Fibroblast of peridontal ligament (primary cell): Measurements from ENCODE around the gene FOXI3.
"Not testable (repeated sequence)": the region's sequence is repeated elsewhere in the genome, so short reads cannot be mapped to it uniquely, and the experiment has no call there.

Source experiments
- DNase-seq: peaks from one replicate; pipeline ENCODE4 v3.0.0-alpha.2; 2010; ENCODE audit errors: extremely low read depth

FOXI3 gene

GRCh38 chr2:88442061-88442460, 10.4 kb downstream of the FOXI3 start:
- DNase-seq = no peak

- DNase-seq = no peak
These were observed 15.5 kb downstream of the FOXI3 start for GRCh38 chr2:88437010-88437409.

DNA sequence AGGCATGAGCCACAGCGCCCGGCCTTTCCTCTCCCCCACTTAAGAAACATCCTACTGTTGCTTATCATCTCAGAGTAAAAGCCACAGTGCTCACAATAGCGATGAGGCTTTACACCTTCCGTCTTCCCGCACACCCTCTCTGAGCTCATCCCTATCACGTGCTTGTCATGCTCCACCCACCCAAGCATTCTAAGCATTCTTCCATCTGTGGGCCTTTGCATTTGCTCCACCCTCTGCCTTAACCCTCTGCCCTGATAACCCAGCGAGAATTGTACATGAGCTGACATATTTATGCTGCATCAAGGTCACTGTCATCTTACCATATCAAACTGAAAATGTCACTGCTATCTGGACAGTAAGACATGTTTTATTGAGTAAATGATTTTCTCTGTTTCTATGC, 22.6 kb downstream of the FOXI3 start:
- no peak for DNase-seq

DNA sequence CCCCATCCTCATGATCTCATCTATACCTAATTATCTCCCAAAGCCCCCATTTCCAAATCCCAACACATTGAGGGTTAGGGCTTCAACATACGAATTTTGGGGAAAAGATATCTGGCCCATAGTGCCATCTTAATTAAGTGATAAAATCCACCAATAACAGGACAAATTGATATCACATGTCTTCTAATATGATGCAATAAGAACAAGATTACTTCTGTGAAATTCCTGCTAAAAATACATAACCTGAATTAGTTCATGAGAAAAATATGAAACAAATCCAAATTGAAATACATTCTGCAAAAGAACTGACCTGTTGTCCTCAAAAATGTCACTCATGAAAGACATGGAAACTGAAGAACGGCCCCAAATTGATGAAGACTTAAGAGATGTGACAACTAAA, 28.8 kb downstream of the FOXI3 start:
- no peak for DNase-seq

DNA sequence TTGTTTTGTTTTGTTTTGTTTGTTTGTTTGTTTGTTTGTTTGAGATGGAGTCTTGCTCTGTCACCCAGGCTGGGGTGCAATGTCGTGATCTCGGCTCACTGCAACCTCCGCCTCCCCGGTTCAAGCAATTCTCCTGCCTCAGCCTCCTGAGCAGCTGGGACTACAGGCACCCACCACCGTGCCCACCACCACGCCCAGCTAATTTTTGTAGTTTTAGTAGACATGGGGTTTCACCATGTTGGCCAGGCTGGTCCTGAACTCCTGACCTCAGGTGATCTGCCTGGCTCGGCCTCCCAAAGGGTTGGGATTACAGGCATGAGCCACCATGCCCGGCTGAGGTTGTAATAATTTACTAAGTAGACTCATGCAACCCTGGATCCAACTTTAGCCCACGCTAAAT, 33.4 kb downstream of the FOXI3 start:
- not testable (repeated sequence) for DNase-seq

DNA sequence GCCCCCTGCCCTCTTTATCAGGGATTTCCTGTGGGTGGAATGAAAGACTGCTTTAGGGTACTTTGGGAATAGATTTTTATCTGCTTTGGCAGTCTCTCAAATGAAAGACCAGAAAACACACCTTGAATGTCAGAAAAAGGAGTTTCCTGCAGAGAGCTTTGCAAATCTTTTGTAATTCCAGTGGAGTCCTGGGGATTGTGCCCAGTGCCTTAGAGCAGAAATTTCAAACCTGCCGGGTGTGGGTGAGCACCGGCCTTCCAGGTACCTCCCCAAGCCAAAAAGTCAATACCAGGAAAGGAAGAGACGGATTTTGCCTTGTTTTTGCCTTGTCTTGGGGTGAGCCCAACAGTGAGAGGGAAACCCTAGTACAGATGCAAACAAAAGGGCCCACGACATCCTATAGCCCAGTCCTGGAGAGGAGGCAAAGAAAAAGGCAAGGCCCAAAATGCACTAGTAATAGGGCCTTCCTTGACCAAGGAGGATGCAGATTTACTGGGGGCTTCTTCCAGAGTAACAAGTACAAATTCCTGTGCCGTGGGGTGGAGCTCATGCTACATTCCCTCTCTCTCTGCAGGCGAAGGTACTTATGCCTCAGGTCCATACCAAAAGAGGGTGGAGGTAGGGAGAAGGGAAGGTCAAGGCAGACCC, 36.4 kb downstream of the FOXI3 start:
- DNase-seq = no peak

DNA sequence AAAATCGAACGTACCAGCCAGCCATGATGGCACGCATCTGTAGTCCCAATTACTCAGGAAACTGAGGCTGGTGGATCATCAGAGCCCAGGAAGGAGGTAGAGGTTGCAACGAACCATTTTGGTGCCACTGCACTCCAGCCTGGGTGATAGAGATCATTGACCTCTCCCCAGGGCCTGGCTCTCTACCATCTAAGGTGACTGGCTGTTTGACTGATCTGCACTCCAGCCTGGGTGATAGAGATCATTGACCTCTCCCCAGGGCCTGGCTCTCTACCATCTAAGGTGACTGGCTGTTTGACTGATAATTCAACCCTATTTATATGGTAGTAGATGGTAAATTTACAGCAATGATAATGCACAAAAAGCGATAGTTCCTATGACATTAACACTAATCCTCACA, 43.6 kb downstream of the FOXI3 start:
- not testable (repeated sequence) for DNase-seq

DNA sequence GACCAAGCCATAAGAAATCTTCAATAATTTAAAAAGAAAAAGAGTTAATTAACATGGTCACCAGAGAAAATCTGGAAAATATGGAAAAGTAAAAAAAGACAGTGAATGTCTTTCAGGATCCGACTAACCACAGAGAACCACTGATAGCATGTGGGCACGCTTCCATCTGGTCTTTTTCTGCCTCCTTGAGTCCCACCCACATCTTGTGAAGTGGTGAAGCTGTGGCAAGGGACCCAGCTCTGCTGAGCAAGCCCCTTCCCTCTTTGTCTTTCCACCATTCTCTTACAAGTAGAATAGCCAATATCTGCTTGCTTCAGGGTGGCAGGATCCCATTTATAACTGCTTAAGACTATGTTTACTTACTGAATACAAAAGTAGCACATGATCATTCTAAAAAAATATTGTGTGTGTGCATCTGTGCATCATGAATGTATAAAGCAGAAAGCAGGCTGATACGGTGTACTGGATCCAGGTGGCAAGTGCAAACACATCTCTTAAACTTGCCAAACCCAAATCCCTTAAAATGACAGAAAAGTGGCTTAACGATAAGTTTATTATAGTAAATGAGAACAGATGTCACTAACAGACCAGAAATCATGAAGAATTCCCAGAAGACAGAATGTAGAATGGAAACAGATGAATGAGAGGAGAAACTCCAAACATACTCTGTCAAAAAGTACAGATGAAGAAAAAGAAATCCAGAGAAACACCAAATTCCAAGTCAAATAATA, 52.3 kb downstream of the FOXI3 start:
- DNase-seq = no peak

DNA sequence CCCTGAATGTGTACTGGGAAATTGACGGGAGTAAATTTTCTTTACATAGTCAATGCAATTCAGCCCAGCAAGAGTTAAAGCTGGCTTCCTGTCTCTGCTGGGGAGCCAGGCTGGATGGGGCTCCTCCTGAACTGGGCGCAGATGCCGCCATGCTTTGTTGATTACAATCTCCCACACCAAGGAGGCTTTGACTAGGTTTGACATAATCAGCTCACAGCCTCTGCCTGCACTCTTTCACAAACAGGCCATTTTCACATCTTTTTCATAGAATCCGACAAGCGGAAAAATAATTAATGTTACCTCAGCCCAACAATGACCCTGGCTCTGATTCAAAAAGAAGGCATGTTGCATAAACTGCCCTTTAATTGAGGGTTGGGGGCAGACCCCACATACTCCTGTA, 54.3 kb downstream of the FOXI3 start:
- no peak for DNase-seq
